Fibroblast of skin of abdomen (primary cell): ENCODE data around the gene JPH3.
"Not testable (repeated sequence)": the region's sequence is repeated elsewhere in the genome, so short reads cannot be mapped to it uniquely, and the experiment has no call there.

Experiments
- DNase-seq: peaks from one replicate; pipeline ENCODE4 v3.0.0-alpha.2; 2013

JPH3 gene

GRCh38 chr16:87656328-87656727 lies 54.0 kb downstream of the JPH3 start:
- DNase-seq, result no peak

- no peak for DNase-seq
Measured at GRCh38 chr16:87657621-87658192, 55.4 kb downstream of the JPH3 start.

- no peak for DNase-seq
Measured at GRCh38 chr16:87658564-87659225, 56.4 kb downstream of the JPH3 start.

- peak; percentile 38 for DNase-seq
Measured at GRCh38 chr16:87661561-87661960, 59.3 kb downstream of the JPH3 start.

- no peak for DNase-seq
Measured at GRCh38 chr16:87662254-87663204, 60.2 kb downstream of the JPH3 start.

- DNase-seq, result no peak
Measured at GRCh38 chr16:87664792-87665191, 62.5 kb downstream of the JPH3 start.

- DNase-seq, result no peak
Measured at GRCh38 chr16:87665193-87665592, 62.9 kb downstream of the JPH3 start.

GRCh38 chr16:87666919-87667318 lies 64.6 kb downstream of the JPH3 start:
- DNase-seq, result no peak

- DNase-seq, result no peak
Measured at GRCh38 chr16:87667443-87667842, 65.1 kb downstream of the JPH3 start.

GRCh38 chr16:87667946-87668345 lies 65.6 kb downstream of the JPH3 start:
- DNase-seq, result no peak

- no peak for DNase-seq
Measured at GRCh38 chr16:87669672-87670071, 67.4 kb downstream of the JPH3 start.

- no peak for DNase-seq
Measured at GRCh38 chr16:87671221-87671620, 68.9 kb downstream of the JPH3 start.

GRCh38 chr16:87671715-87672270 lies 69.5 kb downstream of the JPH3 start:
- no peak for DNase-seq

- DNase-seq, result no peak
Measured at GRCh38 chr16:87674419-87674818, 72.1 kb downstream of the JPH3 start.

GRCh38 chr16:87675111-87675719 lies 72.9 kb downstream of the JPH3 start:
- DNase-seq, result no peak

GRCh38 chr16:87677830-87678229 lies 75.5 kb downstream of the JPH3 start:
- no peak for DNase-seq

GRCh38 chr16:87678618-87679017 lies 76.3 kb downstream of the JPH3 start:
- DNase-seq, result no peak

GRCh38 chr16:87679593-87680271 lies 77.4 kb downstream of the JPH3 start:
- DNase-seq, result no peak

- DNase-seq, result no peak
Measured at GRCh38 chr16:87680272-87680644, 78.0 kb downstream of the JPH3 start.

- not testable (repeated sequence) for DNase-seq
Measured at GRCh38 chr16:87681051-87681602, 78.8 kb downstream of the JPH3 start.

GRCh38 chr16:87681981-87682570 lies 79.8 kb downstream of the JPH3 start:
- DNase-seq, result peak; percentile 78
